Measurements from ENCODE around the gene KDM3A. TPM values are rescaled to one million over a fixed set of nuclear protein-coding genes. Genes with fewer than 3 reads are reported as not detected.

The KDM3A gene
- polyA plus RNA-seq, 1 donor from 2014 or later: 51.2 TPM

DNA sequence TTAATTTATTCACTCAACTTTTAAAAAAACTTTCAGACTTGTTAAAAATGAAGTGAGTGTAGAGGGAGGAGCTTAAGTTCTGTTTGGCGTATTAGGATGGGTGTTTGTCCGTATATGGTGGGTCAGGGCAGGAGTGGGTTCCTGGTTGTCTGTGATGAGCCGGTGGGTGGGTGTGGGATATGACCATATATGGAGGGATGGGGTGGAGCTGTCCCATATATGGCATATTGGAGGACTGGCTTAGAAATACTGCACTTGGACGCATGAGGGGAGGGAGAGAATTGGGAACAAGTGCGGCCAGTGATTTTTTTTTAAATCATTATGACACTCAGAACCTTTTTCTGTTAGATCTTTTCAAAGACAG is 1.5 kb downstream of the KDM3A start:
- H2AFZ ChIP-seq (ENCODE audit: low read depth, low read length): no peak overlapping the region
- H3K4me2 ChIP-seq (ENCODE audit: low read length): peak overlapping the region; percentile 94
- peak overlapping the region; percentile 79 for H3K4me3 ChIP-seq (ENCODE audit: low read length)
- peaks cover 15% of the 10 kb centered on the region for H3F3A ChIP-seq (ENCODE audit: insufficient read depth, low read length, poor library complexity, severe bottlenecking)
- H3K9me3 ChIP-seq (ENCODE audit: low read length): peaks cover 5% of the 10 kb centered on the region
- no peaks in the 10 kb centered on the region for H3K9me2 ChIP-seq (ENCODE audit: insufficient read depth, low read length)
- H3K36me3 ChIP-seq (ENCODE audit: insufficient read depth, low read length): no peaks in the 10 kb centered on the region
- peaks cover 49% of the 10 kb centered on the region for H3K79me2 ChIP-seq (replicated peaks; ENCODE audit: insufficient read depth, low read length)
- H3K9ac ChIP-seq (ENCODE audit: low read length): peak overlapping the region; percentile 83
- no peaks in the 10 kb centered on the region for H3K27me3 ChIP-seq (ENCODE audit: insufficient read depth, low read depth, low read length)
- H4K20me1 ChIP-seq (ENCODE audit: insufficient read depth): no peaks in the 10 kb centered on the region
- H3K27ac ChIP-seq (ENCODE audit: low read length): peak overlapping the region; percentile 83
- TF ChIP-seq, protein P1, sequence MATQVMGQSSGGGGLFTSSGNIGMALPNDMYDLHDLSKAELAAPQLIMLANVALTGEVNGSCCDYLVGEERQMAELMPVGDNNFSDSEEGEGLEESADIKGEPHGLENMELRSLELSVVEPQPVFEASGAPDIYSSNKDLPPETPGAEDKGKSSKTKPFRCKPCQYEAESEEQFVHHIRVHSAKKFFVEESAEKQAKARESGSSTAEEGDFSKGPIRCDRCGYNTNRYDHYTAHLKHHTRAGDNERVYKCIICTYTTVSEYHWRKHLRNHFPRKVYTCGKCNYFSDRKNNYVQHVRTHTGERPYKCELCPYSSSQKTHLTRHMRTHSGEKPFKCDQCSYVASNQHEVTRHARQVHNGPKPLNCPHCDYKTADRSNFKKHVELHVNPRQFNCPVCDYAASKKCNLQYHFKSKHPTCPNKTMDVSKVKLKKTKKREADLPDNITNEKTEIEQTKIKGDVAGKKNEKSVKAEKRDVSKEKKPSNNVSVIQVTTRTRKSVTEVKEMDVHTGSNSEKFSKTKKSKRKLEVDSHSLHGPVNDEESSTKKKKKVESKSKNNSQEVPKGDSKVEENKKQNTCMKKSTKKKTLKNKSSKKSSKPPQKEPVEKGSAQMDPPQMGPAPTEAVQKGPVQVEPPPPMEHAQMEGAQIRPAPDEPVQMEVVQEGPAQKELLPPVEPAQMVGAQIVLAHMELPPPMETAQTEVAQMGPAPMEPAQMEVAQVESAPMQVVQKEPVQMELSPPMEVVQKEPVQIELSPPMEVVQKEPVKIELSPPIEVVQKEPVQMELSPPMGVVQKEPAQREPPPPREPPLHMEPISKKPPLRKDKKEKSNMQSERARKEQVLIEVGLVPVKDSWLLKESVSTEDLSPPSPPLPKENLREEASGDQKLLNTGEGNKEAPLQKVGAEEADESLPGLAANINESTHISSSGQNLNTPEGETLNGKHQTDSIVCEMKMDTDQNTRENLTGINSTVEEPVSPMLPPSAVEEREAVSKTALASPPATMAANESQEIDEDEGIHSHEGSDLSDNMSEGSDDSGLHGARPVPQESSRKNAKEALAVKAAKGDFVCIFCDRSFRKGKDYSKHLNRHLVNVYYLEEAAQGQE (IDR thresholded peaks at IDR 0.05; ENCODE audit: borderline replicate concordance): no peak
- no peak for TF ChIP-seq POLR2AphosphoS5 (IDR thresholded peaks at IDR 0.05)
- TF ChIP-seq EP300 (conservative IDR thresholded peaks at IDR 0.05; ENCODE audit: poor library complexity, severe bottlenecking): no peak
- TF ChIP-seq TAF1 (IDR thresholded peaks at IDR 0.05; ENCODE audit: low read depth): no peak
- no peak for TF ChIP-seq RAD21 (conservative IDR thresholded peaks at IDR 0.05)
- TF ChIP-seq MXI1 (conservative IDR thresholded peaks at IDR 0.05; ENCODE audit: poor library complexity, severe bottlenecking): no peak
- TF ChIP-seq, protein P2, sequence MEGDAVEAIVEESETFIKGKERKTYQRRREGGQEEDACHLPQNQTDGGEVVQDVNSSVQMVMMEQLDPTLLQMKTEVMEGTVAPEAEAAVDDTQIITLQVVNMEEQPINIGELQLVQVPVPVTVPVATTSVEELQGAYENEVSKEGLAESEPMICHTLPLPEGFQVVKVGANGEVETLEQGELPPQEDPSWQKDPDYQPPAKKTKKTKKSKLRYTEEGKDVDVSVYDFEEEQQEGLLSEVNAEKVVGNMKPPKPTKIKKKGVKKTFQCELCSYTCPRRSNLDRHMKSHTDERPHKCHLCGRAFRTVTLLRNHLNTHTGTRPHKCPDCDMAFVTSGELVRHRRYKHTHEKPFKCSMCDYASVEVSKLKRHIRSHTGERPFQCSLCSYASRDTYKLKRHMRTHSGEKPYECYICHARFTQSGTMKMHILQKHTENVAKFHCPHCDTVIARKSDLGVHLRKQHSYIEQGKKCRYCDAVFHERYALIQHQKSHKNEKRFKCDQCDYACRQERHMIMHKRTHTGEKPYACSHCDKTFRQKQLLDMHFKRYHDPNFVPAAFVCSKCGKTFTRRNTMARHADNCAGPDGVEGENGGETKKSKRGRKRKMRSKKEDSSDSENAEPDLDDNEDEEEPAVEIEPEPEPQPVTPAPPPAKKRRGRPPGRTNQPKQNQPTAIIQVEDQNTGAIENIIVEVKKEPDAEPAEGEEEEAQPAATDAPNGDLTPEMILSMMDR (IDR thresholded peaks at IDR 0.05; ENCODE audit: poor library complexity, severe bottlenecking): no peak
- TF ChIP-seq EZH2 (IDR thresholded peaks at IDR 0.05; ENCODE audit: borderline replicate concordance, insufficient read depth, low read length, poor library complexity, severe bottlenecking): no peak
- TF ChIP-seq SMC3 (conservative IDR thresholded peaks at IDR 0.05; ENCODE audit: poor library complexity): peak; percentile 12

DNA sequence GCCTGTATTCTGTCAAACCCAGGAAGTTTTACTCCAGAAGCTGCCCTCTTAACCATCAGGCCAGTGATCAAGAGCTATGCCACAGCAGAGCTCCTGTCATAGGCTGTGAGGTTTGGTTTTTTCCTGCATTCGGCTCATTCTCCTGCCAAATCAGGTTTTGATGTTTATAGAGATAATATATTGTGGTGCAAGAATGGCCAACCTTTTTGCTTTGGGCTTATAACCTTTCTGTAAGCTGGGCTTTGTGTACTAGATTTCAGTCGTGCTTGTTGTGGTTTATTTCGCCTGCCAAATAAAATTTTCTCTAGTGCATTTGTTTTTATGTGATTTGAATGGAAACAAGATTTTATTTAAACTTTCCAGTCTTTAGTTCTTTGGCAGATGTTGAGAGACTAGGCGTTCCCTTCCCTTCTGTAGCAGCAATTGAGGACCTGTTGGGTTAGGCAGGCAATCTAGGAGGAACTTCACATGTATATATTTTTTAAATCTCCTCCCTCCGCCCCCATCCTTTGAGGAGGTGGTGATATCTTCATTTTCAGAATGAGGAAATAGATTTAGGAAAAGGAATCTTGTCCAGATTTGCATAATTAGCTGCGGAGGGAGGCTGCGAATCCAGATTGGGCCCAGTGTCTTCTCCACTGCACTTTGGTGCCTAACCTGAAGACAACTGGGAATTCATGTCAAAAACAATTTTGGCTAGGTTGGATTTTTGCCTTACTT is 2.6 kb downstream of the KDM3A start:
- Histone ChIP-seq H2AFZ (ENCODE audit: low read depth, low read length) (no peak overlapping the region), H3K27me3 (ENCODE audit: insufficient read depth, low read depth, low read length) (no peaks in the 10 kb centered on the region), H3K9me3 (ENCODE audit: low read length) (peaks cover 5% of the 10 kb centered on the region), H3K36me3 (ENCODE audit: insufficient read depth, low read length) (no peaks in the 10 kb centered on the region), H3K9ac (ENCODE audit: low read length) (peak overlapping the region; percentile 83), H3K4me2 (ENCODE audit: low read length) (peak overlapping the region; percentile 89), H3F3A (ENCODE audit: insufficient read depth, low read length, poor library complexity, severe bottlenecking) (peaks cover 15% of the 10 kb centered on the region), H4K20me1 (ENCODE audit: insufficient read depth) (no peaks in the 10 kb centered on the region), H3K79me2 (replicated peaks; ENCODE audit: insufficient read depth, low read length) (peaks cover 60% of the 10 kb centered on the region), H3K27ac (ENCODE audit: low read length) (peak overlapping the region; percentile 83), H3K9me2 (ENCODE audit: insufficient read depth, low read length) (no peaks in the 10 kb centered on the region), H3K4me3 (ENCODE audit: low read length) (peak overlapping the region; percentile 79)
- no peak for TF ChIP-seq TAF1 (IDR thresholded peaks at IDR 0.05; ENCODE audit: low read depth)
- TF ChIP-seq MXI1 (conservative IDR thresholded peaks at IDR 0.05; ENCODE audit: poor library complexity, severe bottlenecking): no peak
- TF ChIP-seq EP300 (conservative IDR thresholded peaks at IDR 0.05; ENCODE audit: poor library complexity, severe bottlenecking): no peak
- TF ChIP-seq, protein P1 (IDR thresholded peaks at IDR 0.05; ENCODE audit: borderline replicate concordance): no peak
- TF ChIP-seq POLR2AphosphoS5 (IDR thresholded peaks at IDR 0.05): no peak
